Gastroesophageal sphincter (tissue), 3 donors: ENCODE data around the gene PES1.

ENCODE experiments used
- EP300 ChIP-seq: sonication (generic); formaldehyde crosslinking; IDR thresholded peaks from one replicate; pipeline ENCODE4 v1.6.1; 2017; ENCODE audit warnings: antibody characterized with exemption, mild to moderate bottlenecking
- POLR2A ChIP-seq, 2 donors: fragments of 450-650 bp; IDR thresholded peaks; one replicate each; pipeline ENCODE4 v1.6.1; 2017; ENCODE audit warnings: antibody characterized with exemption in 2 of 2, mild to moderate bottlenecking in 2 of 2, moderate library complexity in 1 of 2
- TF ChIP-seq, protein P1 (sequence below), 4 experiments: fragments of 200-600 bp in 2 of 4; fragments of 450-650 bp in 2 of 4; sonication (generic) in 1 of 4; IDR thresholded peaks; one replicate each; pipeline ENCODE4 v1.5.1; 2017 to 2019; ENCODE audit warnings: antibody characterized with exemption in 4 of 4, mild to moderate bottlenecking in 2 of 4, moderate library complexity in 2 of 4

DNA sequence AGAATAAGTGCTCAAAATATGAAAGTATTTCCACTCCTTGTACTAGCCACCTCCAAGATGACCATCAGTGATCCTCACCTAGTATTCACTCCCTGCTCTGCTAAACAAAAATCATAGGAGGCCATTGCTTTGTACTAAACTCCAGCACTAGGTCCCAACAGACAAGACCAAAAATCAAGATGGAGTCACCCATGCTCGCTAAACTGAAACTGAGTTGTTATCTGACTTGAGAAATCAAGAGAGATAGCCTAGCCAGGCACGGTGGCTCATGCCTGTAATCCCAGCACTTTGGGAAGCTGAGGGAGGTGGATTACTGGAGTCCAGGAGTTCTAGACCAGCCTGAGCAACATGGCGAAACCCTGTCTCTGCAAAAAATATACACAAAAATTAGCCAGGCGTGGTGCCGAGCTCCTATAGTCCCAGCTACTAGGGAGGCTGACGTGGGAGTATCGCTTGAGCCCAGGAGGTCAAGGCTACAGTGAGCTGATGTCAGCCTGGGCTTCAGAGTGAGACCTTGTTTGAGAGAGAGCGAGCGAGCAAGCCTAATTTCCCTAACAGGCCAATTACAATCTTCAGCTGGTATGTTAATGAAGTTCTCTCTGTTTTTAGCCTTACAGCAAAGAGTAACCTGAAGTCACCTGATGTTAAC lies 54.5 kb downstream of the PES1 start:
- no peak for TF ChIP-seq EP300
- TF ChIP-seq, protein P1, sequence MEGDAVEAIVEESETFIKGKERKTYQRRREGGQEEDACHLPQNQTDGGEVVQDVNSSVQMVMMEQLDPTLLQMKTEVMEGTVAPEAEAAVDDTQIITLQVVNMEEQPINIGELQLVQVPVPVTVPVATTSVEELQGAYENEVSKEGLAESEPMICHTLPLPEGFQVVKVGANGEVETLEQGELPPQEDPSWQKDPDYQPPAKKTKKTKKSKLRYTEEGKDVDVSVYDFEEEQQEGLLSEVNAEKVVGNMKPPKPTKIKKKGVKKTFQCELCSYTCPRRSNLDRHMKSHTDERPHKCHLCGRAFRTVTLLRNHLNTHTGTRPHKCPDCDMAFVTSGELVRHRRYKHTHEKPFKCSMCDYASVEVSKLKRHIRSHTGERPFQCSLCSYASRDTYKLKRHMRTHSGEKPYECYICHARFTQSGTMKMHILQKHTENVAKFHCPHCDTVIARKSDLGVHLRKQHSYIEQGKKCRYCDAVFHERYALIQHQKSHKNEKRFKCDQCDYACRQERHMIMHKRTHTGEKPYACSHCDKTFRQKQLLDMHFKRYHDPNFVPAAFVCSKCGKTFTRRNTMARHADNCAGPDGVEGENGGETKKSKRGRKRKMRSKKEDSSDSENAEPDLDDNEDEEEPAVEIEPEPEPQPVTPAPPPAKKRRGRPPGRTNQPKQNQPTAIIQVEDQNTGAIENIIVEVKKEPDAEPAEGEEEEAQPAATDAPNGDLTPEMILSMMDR (IDR thresholded peaks at IDR 0.05): no peak
- no peak for TF ChIP-seq POLR2A (IDR thresholded peaks at IDR 0.05)
